HAP-1 (cell line): Measurements from ENCODE around the gene CBX5.
A peak's percentile ranks its signal among the peaks of the same experiment; 100 is the strongest.
"Not testable (repeated sequence)": the region's sequence is repeated elsewhere in the genome, so short reads cannot be mapped to it uniquely, and the experiment has no call there.

ENCODE experiments used
- DNase-seq, 2 experiments: peaks; one replicate each; pipeline ENCODE4 v3.0.0-alpha.2; 2016 to 2020; ENCODE audit warnings: low spot score in 2 of 2
- H3K27me3 ChIP-seq: fragments of 250-450 bp; sonication (Bioruptor Pico); 2 replicates; pipeline ENCODE4 v1.5.1; 2020; ENCODE audit warnings: low read depth, mild to moderate bottlenecking, moderate library complexity
- H3K36me3 ChIP-seq: fragments of 250-450 bp; sonication (Bioruptor Pico); replicated peaks from 2 replicates; pipeline ENCODE4 v1.5.1; 2020; ENCODE audit warnings: mild to moderate bottlenecking
- H3K4me1 ChIP-seq: fragments of 250-450 bp; sonication (Bioruptor Pico); 2 replicates; pipeline ENCODE4 v1.5.1; 2020; ENCODE audit warnings: mild to moderate bottlenecking
- H3K4me3 ChIP-seq: fragments of 250-450 bp; sonication (Bioruptor Pico); 2 replicates; pipeline ENCODE4 v1.5.1; 2020; ENCODE audit warnings: mild to moderate bottlenecking, moderate library complexity
- H3K9me3 ChIP-seq: fragments of 250-450 bp; sonication (Bioruptor Pico); 2 replicates; pipeline ENCODE4 v1.5.1; 2020; ENCODE audit warnings: mild to moderate bottlenecking, moderate library complexity
- in situ Hi-C: fragments of 300-500 bp; cut with MboI; formaldehyde crosslinking; loops from 3 replicates; pipeline ENCODE4 v1.14.3; 2020; ENCODE audit warnings: low sequenced_read_pairs, inconsistent platforms, mixed read lengths

CBX5 gene

GRCh38 chr12:54279632-54280467 is at the start of gene CBX5:
CBX5 (minus strand) TSS chr12:54280122; CDS start chr12:54257650, 22,472 bp downstream.
- DNase-seq: peak; percentile 99
- H3K9me3 ChIP-seq: no peaks in the 10 kb centered on the region
- peaks cover 55% of the 10 kb centered on the region for H3K36me3 ChIP-seq
- H3K4me1 ChIP-seq: peaks cover 22% of the 10 kb centered on the region
- in situ Hi-C loops: loop anchor here (25.0 kb wide), 1 partner anchor 1832 kb away; the partner anchor contains the start of genes PA2G4, RPL41 and ZC3H10
- H3K27me3 ChIP-seq: no peaks in the 10 kb centered on the region
- peak within 1 kb of the TSS; percentile 82 for H3K4me3 ChIP-seq

GRCh38 chr12:54328595-54329337 is 48.8 kb upstream of the CBX5 start:
- DNase-seq: no peak
- no peaks in the 10 kb centered on the region for H3K27me3 ChIP-seq
- no peak overlapping the region for H3K4me3 ChIP-seq
- H3K9me3 ChIP-seq: no peaks in the 10 kb centered on the region
- peaks cover 15% of the 10 kb centered on the region for H3K36me3 ChIP-seq
- peaks cover 24% of the 10 kb centered on the region for H3K4me1 ChIP-seq
- in situ Hi-C loops: no loop called here

- Histone ChIP-seq H3K36me3 (peaks cover 15% of the 10 kb centered on the region), H3K4me1 (peaks cover 24% of the 10 kb centered on the region), H3K4me3 (peak overlapping the region; percentile 87)
- H3K9me3 ChIP-seq, in situ Hi-C loops, H3K27me3 ChIP-seq: not testable (repeated sequence)
- peak in 1 of 2 experiments; percentile 47 for DNase-seq
Observed at GRCh38 chr12:54325442-54326109, 45.7 kb upstream of the CBX5 start.

- Histone ChIP-seq H3K36me3 (peaks cover 15% of the 10 kb centered on the region), H3K4me1 (peaks cover 24% of the 10 kb centered on the region), H3K4me3 (peak within 1 kb of the TSS; percentile 87), H3K27me3 (no peaks in the 10 kb centered on the region), H3K9me3 (no peaks in the 10 kb centered on the region)
- peak; percentile 97 to 100 for DNase-seq
- in situ Hi-C loops: no loop called here
Observed at GRCh38 chr12:54324617-54325441, 44.9 kb upstream of the CBX5 start, which contains the start of gene COPZ1. COPZ1 (plus strand) TSS chr12:54325131; CDS start chr12:54325164, 33 bp downstream.

GRCh38 chr12:54321363-54321762 is 41.4 kb upstream of the CBX5 start:
- no peak overlapping the region for H3K4me3 ChIP-seq
- in situ Hi-C loops: no loop called here
- peaks cover 6% of the 10 kb centered on the region for H3K4me1 ChIP-seq
- no peaks in the 10 kb centered on the region for H3K9me3 ChIP-seq
- H3K36me3 ChIP-seq: no peaks in the 10 kb centered on the region
- H3K27me3 ChIP-seq: no peaks in the 10 kb centered on the region
- DNase-seq: no peak

GRCh38 chr12:54312309-54312708 is 32.4 kb upstream of the CBX5 start:
- in situ Hi-C loops: not testable (repeated sequence)

GRCh38 chr12:54311051-54311450 is 31.1 kb upstream of the CBX5 start:
- Histone ChIP-seq H3K9me3 (no peaks in the 10 kb centered on the region), H3K27me3 (no peaks in the 10 kb centered on the region), H3K4me1 (no peaks in the 10 kb centered on the region), H3K36me3 (no peaks in the 10 kb centered on the region), H3K4me3 (no peak overlapping the region)
- no peak for DNase-seq
- in situ Hi-C loops: no loop called here

More at GRCh38 chr12:54312309-54312708, 32.4 kb upstream of the CBX5 start:
- not testable (repeated sequence) for H3K9me3 ChIP-seq, DNase-seq, H3K4me3 ChIP-seq, H3K36me3 ChIP-seq, H3K4me1 ChIP-seq, H3K27me3 ChIP-seq

- H3K36me3 ChIP-seq: no peaks in the 10 kb centered on the region
- H3K4me1 ChIP-seq: no peaks in the 10 kb centered on the region
- H3K9me3 ChIP-seq: no peaks in the 10 kb centered on the region
- H3K4me3 ChIP-seq: no peak overlapping the region
- peak in 1 of 2 experiments; percentile 74 for DNase-seq
- peaks cover 20% of the 10 kb centered on the region for H3K27me3 ChIP-seq
- in situ Hi-C loops: no loop called here
Observed at GRCh38 chr12:54306925-54307741, 27.2 kb upstream of the CBX5 start.

GRCh38 chr12:54304187-54304810 is 24.4 kb upstream of the CBX5 start:
- in situ Hi-C loops: no loop called here
- H3K27me3 ChIP-seq: peaks cover 41% of the 10 kb centered on the region
- no peaks in the 10 kb centered on the region for H3K36me3 ChIP-seq
- DNase-seq: peak in 1 of 2 experiments; percentile 22
- H3K4me3 ChIP-seq: no peak overlapping the region
- no peaks in the 10 kb centered on the region for H3K9me3 ChIP-seq
- H3K4me1 ChIP-seq: peaks cover 4% of the 10 kb centered on the region; the same call in 1 of the 2 replicates

- Histone ChIP-seq H3K4me1 (peaks cover 4% of the 10 kb centered on the region; the same call in 1 of the 2 replicates), H3K27me3 (peaks cover 46% of the 10 kb centered on the region), H3K36me3 (no peaks in the 10 kb centered on the region), H3K9me3 (no peaks in the 10 kb centered on the region), H3K4me3 (no peak overlapping the region)
- in situ Hi-C loops: no loop called here
- no peak for DNase-seq
Observed at GRCh38 chr12:54303640-54304039, 23.7 kb upstream of the CBX5 start.

- peaks cover 46% of the 10 kb centered on the region for H3K27me3 ChIP-seq
- H3K36me3 ChIP-seq: no peaks in the 10 kb centered on the region
- no peaks in the 10 kb centered on the region for H3K9me3 ChIP-seq
- in situ Hi-C loops: no loop called here
- no peak for DNase-seq
- H3K4me1 ChIP-seq: peaks cover 4% of the 10 kb centered on the region; the same call in 1 of the 2 replicates
- H3K4me3 ChIP-seq: no peak overlapping the region
Observed at GRCh38 chr12:54301428-54302048, 21.6 kb upstream of the CBX5 start.
